Prostate gland (tissue), 2 donors: ENCODE data around the gene SELENOH. TPM values are rescaled to one million over a fixed set of nuclear protein-coding genes. Genes with fewer than 3 reads are reported as not detected.
"Not testable (repeated sequence)": the region's sequence is repeated elsewhere in the genome, so short reads cannot be mapped to it uniquely, and the experiment has no call there.

Experiments used
- DNase-seq: peaks from one replicate; pipeline ENCODE4 v3.0.0-alpha.2; 2019; ENCODE audit warnings: low spot score
- H3K27ac ChIP-seq, 2 donors: fragments of 200-600 bp; sonication (generic); 2 replicates each; pipeline ENCODE4 v1.5.1; 2017 to 2019
- H3K27me3 ChIP-seq: fragments of 200-600 bp; sonication (generic); replicated peaks from 2 replicates; pipeline ENCODE4 v1.5.1; 2019; ENCODE audit not compliant: insufficient read depth
- H3K36me3 ChIP-seq, 2 donors: fragments of 200-600 bp; sonication (generic); 1 replicate in 1 of 2; 2 replicates in 1 of 2; pipeline versions ENCODE4 v1.5.1 to v1.8.1; 2017 to 2019
- H3K4me1 ChIP-seq: fragments of 200-600 bp; sonication (generic); replicated peaks from 2 replicates; pipeline ENCODE4 v1.5.1; 2019
- H3K4me3 ChIP-seq, 2 donors: fragments of 200-600 bp; sonication (generic); 2 replicates each; pipeline ENCODE4 v1.5.1; 2017 to 2019
- H3K9me3 ChIP-seq: fragments of 200-600 bp; sonication (generic); 2 replicates; pipeline ENCODE4 v1.5.1; 2017
- POLR2A ChIP-seq: fragments of 450-650 bp; IDR thresholded peaks from one replicate; pipeline ENCODE4 v1.6.1; 2016; ENCODE audit warnings: antibody characterized with exemption, mild to moderate bottlenecking
- POLR2AphosphoS5 ChIP-seq: sonication (generic); formaldehyde crosslinking; IDR thresholded peaks from one replicate; pipeline ENCODE4 v1.6.1; 2017; ENCODE audit warnings: antibody characterized with exemption
- WGBS: methylation state at CpG from one replicate; pipeline ENCODE4 v1.1.5; 2018; 5-methylcytosine and 5-hydroxymethylcytosine counted together
- intact Hi-C: fragments of 100-400 bp; cut with DNase I; formaldehyde crosslinking; loops from one replicate; pipeline ENCODE4 v1.14.2; 2022
- total RNA-seq, 2 donors: library from RNA; depleted of rRNA; stranded (reverse); fragments of >200 nt; gene quantifications; one replicate each; pipeline ENCODE4 v1.1.0, GENCODE V29; 2016
- TF ChIP-seq, protein P1 (sequence below), 4 experiments: fragments of 200-600 bp in 2 of 4; fragments of 450-650 bp in 2 of 4; sonication (generic) in 2 of 4; IDR thresholded peaks; 1 replicate in 3 of 4; 2 replicates in 1 of 4; pipeline ENCODE4 v1.5.1; 2016 to 2019; ENCODE audit warnings: antibody characterized with exemption in 4 of 4, mild to moderate bottlenecking in 2 of 4, moderate library complexity in 2 of 4

The SELENOH gene
- total RNA-seq, 2 donors from 2014 or later: 181 to 334 TPM

GRCh38 chr11:57703341-57703740 is 38.0 kb upstream of the SELENOH start:
- intact Hi-C loops: no loop called here
- Histone ChIP-seq H3K27ac (no peak overlapping the region), H3K4me3 (no peak overlapping the region), H3K9me3 (no peaks in the 10 kb centered on the region), H3K36me3 (peaks cover 5 to 18% of the 10 kb centered on the region in 2 donors), H3K27me3 (no peaks in the 10 kb centered on the region), H3K4me1 (no peaks in the 10 kb centered on the region)
- DNase-seq: no peak
- WGBS: 95% methylated on average over 4 of the region's 4 CpGs
- no peak for TF ChIP-seq POLR2A
- TF ChIP-seq POLR2AphosphoS5: no peak
- TF ChIP-seq, protein P1, sequence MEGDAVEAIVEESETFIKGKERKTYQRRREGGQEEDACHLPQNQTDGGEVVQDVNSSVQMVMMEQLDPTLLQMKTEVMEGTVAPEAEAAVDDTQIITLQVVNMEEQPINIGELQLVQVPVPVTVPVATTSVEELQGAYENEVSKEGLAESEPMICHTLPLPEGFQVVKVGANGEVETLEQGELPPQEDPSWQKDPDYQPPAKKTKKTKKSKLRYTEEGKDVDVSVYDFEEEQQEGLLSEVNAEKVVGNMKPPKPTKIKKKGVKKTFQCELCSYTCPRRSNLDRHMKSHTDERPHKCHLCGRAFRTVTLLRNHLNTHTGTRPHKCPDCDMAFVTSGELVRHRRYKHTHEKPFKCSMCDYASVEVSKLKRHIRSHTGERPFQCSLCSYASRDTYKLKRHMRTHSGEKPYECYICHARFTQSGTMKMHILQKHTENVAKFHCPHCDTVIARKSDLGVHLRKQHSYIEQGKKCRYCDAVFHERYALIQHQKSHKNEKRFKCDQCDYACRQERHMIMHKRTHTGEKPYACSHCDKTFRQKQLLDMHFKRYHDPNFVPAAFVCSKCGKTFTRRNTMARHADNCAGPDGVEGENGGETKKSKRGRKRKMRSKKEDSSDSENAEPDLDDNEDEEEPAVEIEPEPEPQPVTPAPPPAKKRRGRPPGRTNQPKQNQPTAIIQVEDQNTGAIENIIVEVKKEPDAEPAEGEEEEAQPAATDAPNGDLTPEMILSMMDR (IDR thresholded peaks at IDR 0.05): no peak

- Histone ChIP-seq H3K27ac (no peak overlapping the region), H3K36me3 (peaks cover 2% of the 10 kb centered on the region in 2 donors)
Observed at GRCh38 chr11:57704932-57705331, 36.4 kb upstream of the SELENOH start.

DNA sequence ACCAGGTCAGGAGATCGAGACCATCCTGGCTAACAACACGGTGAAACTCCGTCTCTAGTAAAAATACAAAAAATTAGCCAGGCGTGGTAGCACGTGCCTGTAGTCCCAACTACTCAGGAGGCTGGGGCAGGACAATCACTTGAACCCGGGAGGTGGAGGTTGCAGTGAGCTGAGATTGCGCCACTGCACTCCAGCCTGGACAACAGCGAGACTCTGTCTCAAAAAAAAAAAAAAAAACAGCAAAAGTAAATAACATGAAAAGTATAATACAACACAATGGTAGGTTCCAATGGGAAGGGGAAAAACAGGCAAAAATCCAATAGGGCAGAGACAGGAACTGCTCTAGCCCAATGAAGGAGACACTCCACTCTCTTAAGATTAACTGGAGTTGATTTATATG is 35.9 kb upstream of the SELENOH start:
- H3K4me3 ChIP-seq, H3K27ac ChIP-seq, intact Hi-C loops, DNase-seq, H3K4me1 ChIP-seq, H3K9me3 ChIP-seq, H3K36me3 ChIP-seq, H3K27me3 ChIP-seq: not testable (repeated sequence)
- 91% methylated on average over 8 of the region's 8 CpGs for WGBS

More at GRCh38 chr11:57704932-57705331, 36.4 kb upstream of the SELENOH start:
- no peaks in the 10 kb centered on the region for H3K27me3 ChIP-seq
- no peak for DNase-seq
- no peaks in the 10 kb centered on the region for H3K4me1 ChIP-seq
- H3K4me3 ChIP-seq: no peak overlapping the region
- intact Hi-C loops: no loop called here
- TF ChIP-seq POLR2A (no peak), POLR2AphosphoS5 (no peak)
- TF ChIP-seq, protein P1 (IDR thresholded peaks at IDR 0.05): no peak
- WGBS: 90% methylated on average over 6 of the region's 6 CpGs
- no peaks in the 10 kb centered on the region for H3K9me3 ChIP-seq

DNA sequence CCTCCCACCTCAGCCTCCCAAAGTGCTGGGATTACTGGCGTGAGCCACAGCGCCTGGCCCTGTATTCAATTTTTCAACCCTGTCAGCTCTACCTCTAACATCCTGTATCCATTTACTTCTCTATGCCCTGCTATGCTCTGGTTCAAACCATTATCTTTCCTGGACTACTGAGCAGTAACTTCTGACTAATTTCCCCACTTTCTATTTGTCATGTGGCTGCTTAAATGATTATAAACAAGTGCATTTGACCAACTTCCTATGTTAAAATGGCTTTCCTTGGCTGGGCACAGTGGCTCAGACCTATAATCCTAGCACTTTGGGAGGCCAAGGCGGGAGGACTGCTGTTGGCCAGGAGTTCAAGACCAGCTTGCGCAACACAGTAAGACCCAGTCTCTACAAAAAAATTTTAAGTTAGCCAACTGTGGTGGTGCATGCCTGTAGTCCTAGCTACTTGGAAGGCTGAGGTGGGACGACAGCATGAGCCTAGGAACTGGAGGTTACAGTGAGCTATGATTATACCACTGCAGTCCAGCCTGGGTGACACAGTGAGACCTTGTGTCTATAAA is 31.4 kb upstream of the SELENOH start:
- 92% methylated on average over 5 of the region's 5 CpGs for WGBS
- intact Hi-C loops: loop anchor here (5.0 kb wide), 1 partner anchor 43 kb away; the partner anchor contains the start of gene ZDHHC5
- Histone ChIP-seq H3K27ac (no peak overlapping the region), H3K27me3 (no peaks in the 10 kb centered on the region), H3K4me1 (peaks cover 2% of the 10 kb centered on the region), H3K4me3 (no peak overlapping the region), H3K9me3 (no peaks in the 10 kb centered on the region), H3K36me3 (no peaks in the 10 kb centered on the region)
- DNase-seq: no peak
- TF ChIP-seq, protein P1 (IDR thresholded peaks at IDR 0.05): no peak
- TF ChIP-seq POLR2AphosphoS5 (no peak), POLR2A (no peak)

- peak; percentile 89 for DNase-seq
- whole genome bisulfite sequencing: 4% methylated on average over 50 of the region's 51 CpGs
- no peaks in the 10 kb centered on the region for H3K36me3 ChIP-seq
- H3K4me3 ChIP-seq: peak within 1 kb of the TSS; percentile 81 to 96
- intact Hi-C loops: loop anchor here (2.0 to 5.0 kb wide), 2 partner anchors 29 to 44 kb away; partner anchors contain the start of genes SELENOH and ZDHHC5
- TF ChIP-seq POLR2A (peak; percentile 46), POLR2AphosphoS5 (no peak)
- TF ChIP-seq, protein P1 (IDR thresholded peaks at IDR 0.05): peak in 2 of 4 experiments; percentile 15 to 24
- H3K27ac ChIP-seq: peak within 1 kb of the TSS; percentile 89 to 93
- H3K27me3 ChIP-seq: no peaks in the 10 kb centered on the region
- H3K4me1 ChIP-seq: peaks cover 2% of the 10 kb centered on the region
- no peaks in the 10 kb centered on the region for H3K9me3 ChIP-seq
Observed at GRCh38 chr11:57711414-57712255, 29.7 kb upstream of the SELENOH start, which contains the start of gene MED19. Gene MED19, minus strand, starts transcription at chr11:57712215. Its CDS starts 36 bp downstream, at chr11:57712179.
